GM18499 (cell line): ENCODE results near the gene BEX5.
"Not testable (repeated sequence)": the region's sequence is repeated elsewhere in the genome, so short reads cannot be mapped to it uniquely, and the experiment has no call there.

Experiments
- ATAC-seq: cut with Tn5 transposase; IDR thresholded peaks from one replicate; pipeline ENCODE4 v1.9.1; 2021; ENCODE audit warnings: moderate number of reproducible peaks; ENCODE audit not compliant: insufficient read depth, unreplicated experiment

BEX5 gene

DNA sequence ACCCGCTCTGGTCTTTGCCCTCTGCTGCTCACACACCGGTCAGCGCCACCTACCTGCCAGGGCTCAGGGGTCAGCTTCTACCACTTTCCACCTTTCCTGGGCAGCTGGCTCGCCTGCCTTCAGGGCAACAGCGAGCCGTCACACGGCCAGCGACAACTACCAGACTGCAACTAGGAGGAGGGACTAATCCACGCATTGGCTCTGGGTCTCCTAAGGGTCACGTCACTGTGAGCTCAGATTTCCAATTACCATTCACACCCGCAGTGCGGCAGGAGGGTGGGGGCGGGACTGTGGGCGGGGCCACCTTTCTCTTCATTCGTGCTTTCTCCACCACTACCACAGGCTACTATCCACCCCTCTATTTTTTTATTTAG, at the start of gene BEX5:
Gene BEX5, minus strand, starts transcription at position 172 of the 374 bp plus-strand sequence. CDS start 1,712 bp downstream, outside the sequence.
- ATAC-seq: no peak

DNA sequence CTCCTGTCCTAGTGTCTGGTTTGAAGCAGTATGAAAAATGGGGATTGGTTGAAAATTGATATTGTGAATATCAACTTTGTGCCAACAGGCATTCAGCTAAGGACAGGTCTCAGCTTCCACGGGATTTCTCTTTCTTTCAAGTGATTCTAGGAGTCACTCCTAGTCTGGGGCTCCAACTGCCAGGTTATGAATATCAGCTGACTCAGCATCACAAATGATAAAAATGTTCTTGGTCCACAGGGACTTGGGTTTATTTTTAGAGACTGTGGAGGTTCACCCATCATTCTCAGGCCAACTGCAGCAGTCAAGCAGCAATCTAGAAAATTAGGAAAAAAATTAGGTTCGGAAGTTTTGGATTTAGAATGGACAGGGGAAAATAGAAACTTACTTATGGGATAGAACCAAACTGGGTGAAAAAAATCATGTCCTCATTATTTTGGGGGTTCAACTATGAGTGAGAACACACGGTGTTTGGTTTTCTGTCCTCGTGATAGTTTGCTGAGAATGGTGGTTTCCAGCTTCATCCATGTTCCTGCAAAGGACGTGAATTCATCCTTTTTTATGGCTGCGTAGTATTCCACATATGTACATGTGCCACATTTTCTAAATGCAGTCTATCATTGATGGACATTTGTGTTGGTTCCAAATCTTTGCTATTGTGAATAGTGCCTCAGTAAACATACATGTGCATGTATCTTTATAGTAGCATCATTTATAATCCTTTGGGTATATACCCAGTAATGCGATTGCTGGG, 30.4 kb upstream of the BEX5 start:
- ATAC-seq: no peak

DNA sequence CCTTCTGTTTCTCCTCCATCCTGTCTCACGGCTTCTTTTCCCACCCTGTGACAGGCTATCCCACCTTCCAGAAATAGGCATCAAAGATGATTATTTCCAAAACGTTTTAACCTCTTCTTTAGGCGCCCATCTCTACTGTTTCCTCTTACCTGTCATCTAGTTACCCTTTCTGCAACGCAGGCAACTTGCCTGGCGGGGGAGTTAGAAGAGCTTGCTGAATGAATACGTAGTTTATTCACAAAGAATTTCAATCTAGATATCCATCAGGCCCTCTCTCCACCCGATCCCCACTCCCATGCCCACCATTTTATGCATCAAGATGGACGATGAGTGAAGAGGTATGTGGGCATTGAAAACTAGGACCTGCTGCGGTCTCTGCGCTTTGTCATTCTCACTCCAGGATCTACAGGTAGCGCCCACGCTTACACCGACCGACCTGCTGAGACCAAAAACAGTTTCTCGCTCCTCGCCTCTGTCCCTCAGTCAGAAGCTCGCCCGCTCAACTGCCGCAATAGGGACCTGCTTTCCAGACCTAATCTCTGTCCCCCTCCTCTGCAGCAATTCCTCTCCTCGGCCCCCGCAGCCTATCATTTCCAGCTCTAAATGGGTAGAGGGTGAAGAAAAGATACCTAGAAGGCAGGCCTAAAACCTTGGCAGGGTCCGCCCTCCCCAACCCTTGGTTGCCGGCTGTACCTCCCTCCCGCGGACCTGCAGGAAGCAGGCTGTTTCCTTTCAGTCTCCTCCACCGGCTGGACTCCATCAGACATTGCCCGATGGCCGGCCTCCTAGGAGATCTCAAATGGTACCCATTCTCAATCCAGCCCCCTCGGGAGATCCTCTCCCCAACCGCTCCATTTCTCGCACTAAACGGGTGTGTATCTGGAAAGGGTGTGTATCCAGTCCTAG, 624 bp downstream of the BEX5 start:
- no peak for ATAC-seq

DNA sequence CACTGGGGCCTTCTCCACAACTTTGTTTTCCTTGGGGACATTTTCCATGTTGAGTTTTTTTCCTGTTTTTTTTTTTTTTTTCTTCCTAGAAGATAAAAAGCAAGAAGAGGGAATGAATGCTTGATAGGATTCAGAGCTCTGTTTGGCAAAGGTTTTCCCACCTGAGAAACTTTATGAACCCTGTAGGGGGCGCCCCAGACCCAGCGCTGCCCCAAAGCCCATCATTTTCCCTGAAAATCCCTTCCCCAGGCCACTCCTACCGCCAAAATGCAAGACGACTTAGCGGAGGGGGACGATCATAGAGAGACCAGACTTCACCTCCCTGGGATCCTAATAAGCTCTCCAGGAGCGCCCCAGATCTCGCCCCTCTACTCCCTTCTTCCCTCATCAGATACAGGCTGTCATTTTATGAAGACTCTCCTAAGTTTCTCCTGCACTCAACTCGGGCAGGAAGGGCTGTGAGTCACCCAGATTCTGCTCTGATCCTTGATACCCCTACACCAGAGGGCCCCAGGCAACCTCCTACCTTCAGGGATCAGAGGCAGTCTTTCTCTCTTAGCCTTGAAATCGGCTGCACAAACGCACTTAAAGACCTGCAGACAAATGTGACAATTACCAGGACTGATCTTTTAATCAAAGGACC, 1.4 kb downstream of the BEX5 start:
- no peak for ATAC-seq

DNA sequence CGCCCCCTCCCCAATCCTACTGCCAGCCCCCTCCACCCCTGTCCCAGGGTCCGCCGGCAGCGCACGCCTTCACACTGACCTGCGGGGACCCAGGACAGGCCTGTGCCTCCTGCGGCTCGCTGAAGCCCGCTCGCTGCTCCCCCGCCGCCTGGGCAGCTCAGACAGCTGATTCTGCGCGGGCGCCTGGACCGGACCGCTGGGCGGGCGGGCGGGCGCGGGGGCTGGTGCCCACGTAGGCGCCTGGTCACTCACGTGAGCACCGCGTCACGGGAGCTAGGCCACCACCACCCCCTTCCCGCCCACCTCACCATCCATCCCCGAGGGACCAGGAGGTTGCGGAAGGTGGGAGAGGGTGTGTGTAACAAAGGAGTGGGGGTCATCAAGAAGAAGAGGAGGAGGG, 13.5 kb downstream of the BEX5 start, which contains the start of gene TCEAL6:
Gene TCEAL6, minus strand, starts transcription at position 208 of the 400 bp plus-strand sequence.
- not testable (repeated sequence) for ATAC-seq

DNA sequence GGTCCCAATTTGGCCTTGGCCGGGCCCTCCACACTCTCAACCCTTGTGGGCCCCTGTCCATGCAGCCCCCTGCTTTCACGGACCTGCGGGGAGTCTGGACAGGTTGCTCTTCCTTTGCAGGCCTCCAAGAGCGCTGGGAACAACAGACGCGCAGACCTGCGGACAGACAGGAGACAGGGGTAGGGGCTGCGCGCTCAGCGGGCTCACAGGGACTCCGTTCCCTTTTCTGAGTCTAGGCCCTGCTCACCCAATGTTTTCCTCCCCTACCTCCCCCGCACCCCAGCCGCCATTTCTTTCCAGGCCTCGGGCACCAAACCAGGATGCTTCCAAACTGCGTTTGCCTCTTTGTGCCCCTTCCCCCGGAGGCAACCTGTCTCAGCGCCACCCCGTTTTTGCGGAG, 14.1 kb downstream of the BEX5 start:
- ATAC-seq: not testable (repeated sequence)

DNA sequence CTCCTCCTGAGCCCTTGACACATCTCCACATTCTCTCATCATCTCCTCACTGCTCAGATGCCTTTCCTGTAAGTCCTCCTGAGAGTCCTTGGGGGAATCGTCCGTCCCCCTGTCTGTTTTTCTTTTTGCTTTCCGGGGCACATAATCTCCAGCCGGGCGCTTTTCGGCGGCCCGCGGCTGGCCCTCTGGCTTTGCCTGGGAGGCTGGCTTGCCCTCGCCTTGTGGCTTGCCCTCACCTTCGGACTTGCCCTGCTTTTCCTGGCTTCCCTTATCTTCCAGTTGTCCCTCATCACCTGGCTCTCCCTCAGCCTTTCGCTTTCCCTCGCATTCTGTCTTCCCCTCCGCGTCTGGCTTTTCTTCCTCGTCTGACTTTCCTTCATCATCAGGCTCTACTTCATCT, 14.9 kb downstream of the BEX5 start:
- ATAC-seq: not testable (repeated sequence)

DNA sequence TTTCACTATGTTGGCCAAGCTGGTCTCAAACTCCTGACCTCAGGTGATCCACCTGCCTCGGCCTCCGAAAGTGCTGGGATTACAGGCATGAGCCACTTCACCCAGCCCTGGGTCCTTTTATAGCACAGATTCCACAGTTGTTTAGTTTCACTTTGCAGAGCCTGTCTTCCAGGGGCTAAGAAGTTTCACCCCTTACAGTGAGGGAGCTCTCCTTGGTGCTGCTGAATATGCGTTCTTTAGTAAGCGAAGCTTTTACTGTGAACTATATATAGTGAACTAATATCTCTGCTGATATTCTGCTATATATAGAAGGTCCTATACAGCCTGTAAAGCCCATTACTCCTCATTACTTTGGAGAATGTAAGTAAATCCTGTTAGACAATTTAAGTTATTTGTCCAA, 17.7 kb downstream of the BEX5 start:
- ATAC-seq: no peak

DNA sequence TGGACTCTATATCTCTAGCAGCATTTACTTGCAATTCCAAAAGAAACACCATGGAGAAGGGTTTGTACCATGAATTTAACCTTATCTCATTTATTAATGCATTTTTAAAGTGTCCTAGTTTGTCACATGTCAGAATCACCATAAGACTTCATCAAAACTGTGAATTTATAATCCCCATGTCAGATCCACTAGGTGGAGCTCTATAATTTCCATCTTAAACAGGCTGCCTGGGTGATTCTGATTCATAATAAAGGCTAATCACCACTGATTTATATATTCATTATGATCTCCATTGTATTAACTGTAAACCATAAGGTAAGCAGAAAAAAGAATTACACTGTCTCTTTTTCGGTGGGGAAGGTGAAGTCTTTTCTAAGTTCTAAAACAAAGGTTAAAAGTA, 26.3 kb downstream of the BEX5 start:
- no peak for ATAC-seq

DNA sequence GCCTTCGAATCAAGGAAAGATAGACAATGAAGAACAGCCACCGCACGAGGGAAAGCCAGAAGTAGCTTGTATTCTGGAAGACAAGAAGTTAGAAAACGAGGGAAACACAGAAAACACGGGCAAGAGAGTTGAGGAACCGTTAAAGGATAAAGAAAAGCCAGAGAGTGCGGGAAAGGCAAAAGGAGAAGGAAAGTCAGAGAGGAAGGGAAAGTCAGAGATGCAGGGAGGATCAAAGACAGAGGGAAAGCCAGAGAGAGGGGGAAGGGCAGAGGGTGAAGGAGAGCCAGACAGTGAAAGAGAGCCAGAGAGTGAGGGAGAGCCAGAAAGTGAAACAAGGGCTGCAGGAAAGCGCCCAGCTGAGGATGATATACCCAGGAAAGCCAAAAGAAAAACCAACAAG, 28.9 kb downstream of the BEX5 start:
- no peak for ATAC-seq

DNA sequence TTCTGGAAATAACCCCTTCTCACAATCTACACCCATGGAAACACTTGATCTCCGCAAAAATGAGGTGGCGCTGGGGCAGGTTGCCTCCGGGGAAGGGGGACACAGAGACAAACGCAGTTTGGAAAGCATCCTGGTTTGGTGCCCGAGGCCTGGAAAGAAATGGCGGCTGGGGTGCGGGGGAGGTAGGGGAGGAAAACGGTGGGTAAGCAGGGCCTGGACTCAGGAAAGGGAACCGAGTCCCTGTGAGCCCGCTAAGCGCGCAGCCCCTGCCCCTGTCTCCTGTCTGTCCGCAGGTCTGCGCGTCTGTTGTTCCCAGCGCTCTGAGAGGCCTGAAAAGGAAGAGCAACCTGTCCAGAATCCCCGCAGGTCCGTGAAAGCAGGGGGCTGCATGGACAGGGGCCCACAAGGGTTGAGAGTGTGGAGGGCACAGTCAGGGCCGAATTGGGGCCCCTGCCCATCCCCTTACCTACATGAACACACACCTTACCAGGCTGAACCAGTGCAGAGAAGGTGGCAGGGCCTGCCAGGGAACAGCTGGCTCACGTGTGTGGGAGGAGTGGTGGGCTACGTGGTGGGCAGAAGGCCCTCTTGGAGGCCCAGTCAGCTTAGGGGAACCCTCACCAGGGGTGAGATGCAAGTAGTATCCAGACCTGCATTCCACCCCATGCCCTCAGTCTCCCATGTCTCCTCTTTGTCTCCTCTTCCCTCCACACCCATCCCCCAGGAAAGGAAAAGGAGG, 29.5 kb downstream of the BEX5 start:
- ATAC-seq: not testable (repeated sequence)

DNA sequence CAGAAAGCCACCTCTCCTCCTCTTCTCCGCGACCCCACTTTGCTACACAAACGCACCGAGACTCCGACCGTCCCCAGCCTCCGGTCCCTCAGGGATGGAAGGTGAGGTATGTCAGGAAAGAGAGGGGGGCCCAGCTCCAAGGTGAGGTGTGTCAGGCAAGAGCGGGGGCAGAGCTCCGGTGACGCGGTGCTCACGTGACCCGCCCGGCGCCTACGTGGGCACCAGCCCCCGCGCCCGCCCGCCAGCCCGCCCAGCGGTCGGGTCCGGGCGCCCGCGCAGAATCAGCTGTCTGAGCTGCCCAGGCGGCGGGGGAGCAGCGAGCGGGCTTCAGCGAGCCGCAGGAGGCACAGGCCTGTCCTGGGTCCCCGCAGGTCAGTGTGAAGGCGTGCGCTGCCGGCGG, 30.3 kb downstream of the BEX5 start, which contains the start of gene TCEAL2:
Gene TCEAL2, plus strand, starts transcription at position 244 of the 400 bp plus-strand sequence. CDS start 1,152 bp downstream, outside the sequence.
- ATAC-seq: not testable (repeated sequence)

DNA sequence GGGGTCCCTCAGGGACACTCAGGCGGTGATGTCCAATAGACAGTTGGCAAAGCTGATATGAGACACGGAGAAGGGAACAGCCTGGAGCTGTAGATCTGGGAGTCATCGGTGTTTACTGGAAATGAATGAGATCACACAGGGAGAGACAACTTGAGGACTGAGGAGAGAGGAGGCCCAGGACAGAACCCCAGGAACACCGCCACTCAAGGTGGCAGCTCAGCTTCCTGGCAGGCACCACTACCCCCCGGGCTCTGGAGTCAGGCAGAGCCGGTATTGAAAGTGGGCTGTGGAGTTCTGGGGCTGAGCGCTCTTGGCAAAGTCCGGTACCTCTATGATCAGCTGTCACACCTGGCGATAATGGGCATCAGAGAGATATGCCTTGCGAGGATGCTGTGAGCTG, 30.8 kb downstream of the BEX5 start:
- ATAC-seq: not testable (repeated sequence)

DNA sequence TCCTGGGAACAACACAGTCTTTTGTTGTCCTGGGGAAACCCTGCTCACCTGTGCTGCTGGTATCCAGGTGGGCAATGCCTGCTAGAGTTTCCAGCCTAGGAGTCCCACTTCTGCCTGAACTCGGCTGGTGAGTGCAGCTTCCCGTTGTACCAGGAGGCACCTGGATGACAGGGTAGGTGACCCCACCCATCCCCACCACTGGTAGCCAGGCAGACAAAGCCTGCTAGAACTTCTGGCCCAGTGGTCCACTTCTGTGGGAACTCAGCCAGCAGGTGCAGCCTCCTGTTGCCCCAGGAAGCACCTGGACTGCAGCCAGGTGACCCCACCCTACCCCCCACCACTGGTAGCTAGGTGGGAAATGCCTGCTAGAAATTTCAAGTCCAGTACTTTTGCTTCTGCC, 40.0 kb downstream of the BEX5 start:
- ATAC-seq: no peak

DNA sequence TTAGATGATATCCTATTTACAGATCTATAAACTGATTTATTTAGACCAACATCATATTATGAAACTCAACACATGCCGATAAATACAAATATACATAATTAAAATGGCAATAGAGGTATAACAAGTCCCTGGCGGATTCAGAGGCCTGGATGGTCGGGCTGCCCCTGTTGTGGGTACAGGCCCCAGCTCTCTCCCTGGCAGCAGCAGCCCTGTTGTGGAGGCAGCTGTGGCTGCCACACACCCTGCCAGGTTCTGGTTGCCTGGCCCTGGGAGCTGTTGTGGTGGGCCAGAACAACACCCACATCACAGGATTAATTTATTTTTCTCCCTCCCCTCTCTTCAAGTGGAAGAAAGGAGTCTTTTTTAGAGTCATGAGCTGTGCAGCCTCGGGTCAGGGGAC, 42.4 kb downstream of the BEX5 start:
- ATAC-seq: no peak
